ENCODE results near the gene FOXP1.

FOXP1 gene

GRCh38 chr3:71376911-71377310, 206.6 kb downstream of the FOXP1 start:
- DNase-seq: no peak

GRCh38 chr3:71376503-71376902, 207.0 kb downstream of the FOXP1 start:
- no peak for DNase-seq

DNA sequence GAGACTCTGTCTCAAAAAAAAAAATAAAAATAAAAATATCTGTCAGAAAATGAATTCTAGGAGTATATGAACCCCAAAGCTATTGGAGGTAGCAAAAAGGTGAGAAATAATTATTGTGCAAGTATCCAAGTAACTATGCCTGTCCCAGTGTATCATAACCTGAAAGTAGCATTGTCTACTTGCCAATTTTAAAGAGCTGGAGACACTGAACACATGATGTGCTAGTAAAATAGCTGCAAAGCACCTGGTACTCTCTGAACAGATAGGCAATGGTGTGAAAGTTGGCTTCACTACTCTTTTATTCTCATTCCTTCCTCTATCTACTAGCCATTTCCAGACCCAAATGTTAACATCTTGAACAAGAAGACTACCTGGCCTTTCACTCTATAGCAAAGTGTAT, 208.9 kb downstream of the FOXP1 start:
- DNase-seq: no peak

DNA sequence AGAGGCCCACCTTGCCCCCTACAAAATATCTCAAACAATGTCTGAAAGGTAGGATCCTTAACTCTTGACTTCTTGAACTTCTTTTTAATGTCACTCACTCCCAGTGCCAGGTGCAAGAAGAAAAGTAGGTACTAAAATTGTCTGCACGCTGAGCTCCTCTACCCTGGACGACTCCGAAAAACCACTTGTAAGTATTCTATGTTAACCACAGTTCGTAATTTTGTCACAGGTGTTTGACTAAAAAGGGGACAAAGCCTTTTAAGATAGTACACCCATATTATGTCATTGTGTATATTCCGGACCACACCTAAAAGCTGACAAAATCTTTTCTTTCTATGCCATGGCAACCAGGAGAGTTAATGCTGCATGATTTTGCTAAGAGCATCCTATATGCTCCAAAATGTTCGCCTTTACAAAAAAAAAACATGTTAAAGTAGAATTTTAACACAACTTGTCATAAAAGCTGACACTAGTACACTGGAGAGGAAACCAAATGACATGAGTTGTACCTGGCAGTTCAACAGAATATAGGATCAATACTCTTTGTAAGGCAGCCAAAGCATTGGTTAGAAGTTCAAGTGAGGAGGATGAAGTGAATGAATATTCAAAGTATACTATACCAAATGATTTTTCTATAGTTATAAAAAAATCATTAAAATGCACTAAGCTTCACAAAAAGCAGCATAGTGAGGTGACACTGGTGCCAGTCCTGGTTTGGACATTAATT, 210.5 kb downstream of the FOXP1 start:
- DNase-seq: no peak

- DNase-seq: no peak
Measured at GRCh38 chr3:71372241-71372768, 211.2 kb downstream of the FOXP1 start.

DNA sequence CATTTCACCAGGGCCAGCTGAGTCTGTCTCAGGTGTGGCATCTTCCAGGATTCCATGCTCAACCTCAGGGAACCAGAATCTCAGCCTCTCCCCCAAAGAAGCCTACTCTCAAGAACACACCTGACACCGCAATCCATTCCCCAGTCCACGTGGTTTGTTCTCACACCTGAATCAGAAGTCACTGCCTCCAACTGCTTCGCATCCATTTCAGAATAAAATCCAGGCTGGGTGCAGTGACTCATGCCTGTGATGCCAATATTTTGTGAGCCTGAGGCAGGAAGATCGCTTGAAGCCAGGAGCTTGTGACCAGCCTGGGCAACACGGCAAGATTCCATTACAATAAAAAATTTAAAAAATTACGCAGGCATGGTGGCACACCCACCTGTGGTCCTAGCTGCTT, 212.2 kb downstream of the FOXP1 start:
- DNase-seq: no peak

DNA sequence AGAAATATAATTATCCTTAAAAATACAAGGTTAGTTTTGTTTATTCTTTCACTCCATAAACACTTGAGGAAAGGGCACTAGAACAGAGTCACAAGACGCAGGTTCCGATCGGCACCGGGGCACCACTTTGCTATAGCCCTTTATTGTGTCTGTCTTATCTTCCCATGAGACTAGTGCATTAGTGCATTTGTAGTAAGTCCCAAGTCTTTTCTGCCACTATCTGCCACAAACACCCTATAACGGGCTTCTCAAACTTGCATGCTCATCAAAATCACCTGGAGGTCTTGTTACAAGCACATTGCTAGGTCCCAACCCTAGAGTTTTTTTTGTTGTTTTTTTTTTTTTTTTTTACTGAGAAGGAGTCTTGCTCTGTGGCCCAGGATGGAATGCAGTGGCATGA, 213.1 kb downstream of the FOXP1 start:
- no peak for DNase-seq

GRCh38 chr3:71369701-71370391, 213.7 kb downstream of the FOXP1 start:
- DNase-seq: no peak

- DNase-seq: no peak
Measured at GRCh38 chr3:71366988-71367604, 216.4 kb downstream of the FOXP1 start.

- DNase-seq: no peak
Measured at GRCh38 chr3:71361334-71361890, 222.1 kb downstream of the FOXP1 start.

GRCh38 chr3:71360764-71361163, 222.8 kb downstream of the FOXP1 start:
- no peak for DNase-seq

DNA sequence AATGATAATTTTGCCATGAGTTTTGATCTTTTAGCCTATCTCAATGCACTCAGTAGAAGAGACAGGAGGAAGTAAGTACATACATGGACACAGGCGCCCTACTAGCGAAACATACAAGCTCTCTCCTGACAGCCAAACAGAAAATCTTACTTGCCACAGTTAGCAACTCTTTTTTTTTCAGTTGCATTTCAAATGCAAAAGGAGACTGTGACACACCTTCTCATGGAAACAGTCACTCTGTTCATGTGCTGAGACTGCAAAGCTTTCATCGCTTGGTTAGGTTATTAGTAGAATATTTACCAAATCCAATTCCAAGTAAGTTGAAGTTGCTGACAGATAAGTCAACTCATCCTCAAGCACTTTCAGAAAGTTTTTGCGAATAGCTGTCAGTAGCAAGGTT, 223.3 kb downstream of the FOXP1 start:
- DNase-seq: no peak

- DNase-seq: no peak
Measured at GRCh38 chr3:71358243-71358642, 225.3 kb downstream of the FOXP1 start.

- no peak for DNase-seq
Measured at GRCh38 chr3:71356265-71356664, 227.3 kb downstream of the FOXP1 start.

DNA sequence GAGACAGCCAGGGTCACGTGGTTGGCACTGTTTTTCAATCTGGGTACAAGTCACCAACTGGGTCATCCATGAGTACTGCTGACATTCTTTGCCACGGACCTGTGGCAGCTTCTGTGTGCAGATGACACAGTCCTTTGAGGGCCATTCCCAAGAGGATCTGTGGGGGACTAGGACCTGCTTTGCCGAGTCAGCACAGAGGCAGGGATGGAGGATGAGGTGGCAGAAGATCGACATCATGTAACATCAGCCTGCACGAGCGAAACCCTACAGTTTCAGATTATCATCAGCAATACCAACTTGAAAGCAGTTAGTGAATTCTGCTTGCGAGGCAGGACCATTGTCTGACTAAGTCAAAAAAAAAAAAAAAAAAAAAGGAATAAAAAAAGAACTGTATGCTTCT, 227.7 kb downstream of the FOXP1 start:
- DNase-seq: no peak

DNA sequence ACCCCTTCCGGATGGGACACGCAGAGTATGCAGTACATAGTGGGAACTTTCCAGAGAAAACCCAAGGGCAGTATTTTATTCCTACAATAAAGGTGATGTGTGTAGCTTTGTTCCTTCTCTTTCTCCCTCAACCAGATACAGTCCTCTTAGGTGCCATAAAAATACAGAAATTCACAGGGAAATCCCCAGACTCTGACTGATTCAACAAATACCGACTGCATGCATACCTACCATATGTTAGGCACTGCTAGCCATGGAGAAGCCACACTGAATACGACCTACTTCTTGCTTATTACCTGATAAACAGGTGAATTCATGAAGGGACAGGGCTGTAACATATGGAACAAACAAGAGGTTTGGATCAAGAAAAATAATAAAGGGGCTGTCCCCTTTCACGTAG, 228.5 kb downstream of the FOXP1 start:
- no peak for DNase-seq

- no peak for DNase-seq
Measured at GRCh38 chr3:71351403-71352149, 232.0 kb downstream of the FOXP1 start.

GRCh38 chr3:71350998-71351397, 232.5 kb downstream of the FOXP1 start:
- no peak for DNase-seq

GRCh38 chr3:71348831-71349230, 234.7 kb downstream of the FOXP1 start:
- no peak for DNase-seq

GRCh38 chr3:71348001-71348632, 235.4 kb downstream of the FOXP1 start:
- no peak for DNase-seq

- DNase-seq: no peak
Measured at GRCh38 chr3:71346061-71346460, 237.5 kb downstream of the FOXP1 start.
